HL-60 (cell line): Measurements from ENCODE around the gene TM4SF4.

ENCODE experiments used
- DNase-seq, 2 experiments: peaks; one replicate each; pipeline ENCODE4 v3.0.0-alpha.2; 2010 to 2020; ENCODE audit warnings: low read depth in 1 of 2, low spot score in 1 of 2
- H3K27ac ChIP-seq: fragments of 250-450 bp; sonication (Bioruptor Pico); replicated peaks from 2 replicates; pipeline ENCODE4 v1.5.1; 2020; ENCODE audit warnings: mild to moderate bottlenecking, moderate library complexity
- H3K27me3 ChIP-seq: fragments of 250-450 bp; sonication (Bioruptor Pico); 2 replicates; pipeline ENCODE4 v1.5.1; 2021; ENCODE audit warnings: mild to moderate bottlenecking, moderate library complexity; ENCODE audit not compliant: insufficient read depth, poor library complexity, severe bottlenecking
- H3K4me3 ChIP-seq: replicated peaks from 2 replicates; pipeline ENCODE4 v1.5.1; 2011; ENCODE audit warnings: mild to moderate bottlenecking, control low read depth, low read length; ENCODE audit not compliant: insufficient read depth
- GABPA ChIP-seq: IDR thresholded peaks from 2 replicates; pipeline ENCODE4 v1.6.1; 2012; ENCODE audit warnings: low read depth
- POLR2AphosphoS5 ChIP-seq: IDR thresholded peaks from 2 replicates; pipeline ENCODE4 v1.6.1; 2012; ENCODE audit warnings: low read depth
- SPI1 ChIP-seq: IDR thresholded peaks from 2 replicates; pipeline ENCODE4 v1.6.1; 2012; ENCODE audit warnings: low read depth, mild to moderate bottlenecking, borderline replicate concordance
- TF ChIP-seq, protein P1 (sequence below): IDR thresholded peaks from 2 replicates; pipeline ENCODE4 v1.6.1; 2012; ENCODE audit warnings: low read depth; ENCODE audit not compliant: insufficient replicate concordance
- TF ChIP-seq, protein P2 (sequence below): IDR thresholded peaks from one replicate; pipeline ENCODE4 v1.5.1; 2011; ENCODE audit warnings: low read length, control low read depth, inconsistent platforms; ENCODE audit not compliant: insufficient read depth

The TM4SF4 gene

DNA sequence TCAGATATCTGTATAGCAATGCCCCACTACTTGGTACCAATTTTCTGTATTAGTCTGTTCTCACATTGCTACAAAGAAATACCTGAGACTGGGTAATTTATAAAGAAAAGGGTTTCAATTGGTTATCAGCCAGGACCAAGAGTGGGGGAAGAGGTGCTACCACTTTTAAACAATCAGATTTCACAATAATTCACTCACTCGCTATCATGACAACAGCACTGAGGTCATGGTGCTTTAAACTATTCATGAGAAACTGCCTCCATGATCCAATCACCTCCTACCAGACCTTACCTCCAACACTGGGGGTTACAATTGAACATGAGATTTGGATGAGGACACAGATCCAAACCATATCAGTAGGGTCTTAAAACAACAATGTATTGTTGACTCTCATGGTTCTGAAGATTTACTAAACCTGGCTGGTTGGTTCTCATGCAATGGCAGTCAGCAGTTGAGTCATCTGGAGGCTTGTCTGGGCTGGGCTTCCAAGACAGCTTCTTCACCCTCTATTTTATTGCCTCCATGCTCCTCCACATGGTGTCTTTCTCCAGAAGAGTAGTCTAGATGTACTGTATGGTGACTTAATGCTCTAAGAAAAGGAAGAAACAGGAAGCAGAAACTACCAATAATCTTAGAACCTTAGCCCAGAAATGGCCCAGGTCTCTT lies 21.2 kb upstream of the TM4SF4 start:
- Histone ChIP-seq H3K4me3 (no peak overlapping the region), H3K27me3 (no peaks in the 10 kb centered on the region), H3K27ac (no peak overlapping the region)
- TF ChIP-seq, protein P1, sequence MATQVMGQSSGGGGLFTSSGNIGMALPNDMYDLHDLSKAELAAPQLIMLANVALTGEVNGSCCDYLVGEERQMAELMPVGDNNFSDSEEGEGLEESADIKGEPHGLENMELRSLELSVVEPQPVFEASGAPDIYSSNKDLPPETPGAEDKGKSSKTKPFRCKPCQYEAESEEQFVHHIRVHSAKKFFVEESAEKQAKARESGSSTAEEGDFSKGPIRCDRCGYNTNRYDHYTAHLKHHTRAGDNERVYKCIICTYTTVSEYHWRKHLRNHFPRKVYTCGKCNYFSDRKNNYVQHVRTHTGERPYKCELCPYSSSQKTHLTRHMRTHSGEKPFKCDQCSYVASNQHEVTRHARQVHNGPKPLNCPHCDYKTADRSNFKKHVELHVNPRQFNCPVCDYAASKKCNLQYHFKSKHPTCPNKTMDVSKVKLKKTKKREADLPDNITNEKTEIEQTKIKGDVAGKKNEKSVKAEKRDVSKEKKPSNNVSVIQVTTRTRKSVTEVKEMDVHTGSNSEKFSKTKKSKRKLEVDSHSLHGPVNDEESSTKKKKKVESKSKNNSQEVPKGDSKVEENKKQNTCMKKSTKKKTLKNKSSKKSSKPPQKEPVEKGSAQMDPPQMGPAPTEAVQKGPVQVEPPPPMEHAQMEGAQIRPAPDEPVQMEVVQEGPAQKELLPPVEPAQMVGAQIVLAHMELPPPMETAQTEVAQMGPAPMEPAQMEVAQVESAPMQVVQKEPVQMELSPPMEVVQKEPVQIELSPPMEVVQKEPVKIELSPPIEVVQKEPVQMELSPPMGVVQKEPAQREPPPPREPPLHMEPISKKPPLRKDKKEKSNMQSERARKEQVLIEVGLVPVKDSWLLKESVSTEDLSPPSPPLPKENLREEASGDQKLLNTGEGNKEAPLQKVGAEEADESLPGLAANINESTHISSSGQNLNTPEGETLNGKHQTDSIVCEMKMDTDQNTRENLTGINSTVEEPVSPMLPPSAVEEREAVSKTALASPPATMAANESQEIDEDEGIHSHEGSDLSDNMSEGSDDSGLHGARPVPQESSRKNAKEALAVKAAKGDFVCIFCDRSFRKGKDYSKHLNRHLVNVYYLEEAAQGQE = no peak
- TF ChIP-seq, protein P2, sequence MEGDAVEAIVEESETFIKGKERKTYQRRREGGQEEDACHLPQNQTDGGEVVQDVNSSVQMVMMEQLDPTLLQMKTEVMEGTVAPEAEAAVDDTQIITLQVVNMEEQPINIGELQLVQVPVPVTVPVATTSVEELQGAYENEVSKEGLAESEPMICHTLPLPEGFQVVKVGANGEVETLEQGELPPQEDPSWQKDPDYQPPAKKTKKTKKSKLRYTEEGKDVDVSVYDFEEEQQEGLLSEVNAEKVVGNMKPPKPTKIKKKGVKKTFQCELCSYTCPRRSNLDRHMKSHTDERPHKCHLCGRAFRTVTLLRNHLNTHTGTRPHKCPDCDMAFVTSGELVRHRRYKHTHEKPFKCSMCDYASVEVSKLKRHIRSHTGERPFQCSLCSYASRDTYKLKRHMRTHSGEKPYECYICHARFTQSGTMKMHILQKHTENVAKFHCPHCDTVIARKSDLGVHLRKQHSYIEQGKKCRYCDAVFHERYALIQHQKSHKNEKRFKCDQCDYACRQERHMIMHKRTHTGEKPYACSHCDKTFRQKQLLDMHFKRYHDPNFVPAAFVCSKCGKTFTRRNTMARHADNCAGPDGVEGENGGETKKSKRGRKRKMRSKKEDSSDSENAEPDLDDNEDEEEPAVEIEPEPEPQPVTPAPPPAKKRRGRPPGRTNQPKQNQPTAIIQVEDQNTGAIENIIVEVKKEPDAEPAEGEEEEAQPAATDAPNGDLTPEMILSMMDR = no peak
- no peak for DNase-seq

DNA sequence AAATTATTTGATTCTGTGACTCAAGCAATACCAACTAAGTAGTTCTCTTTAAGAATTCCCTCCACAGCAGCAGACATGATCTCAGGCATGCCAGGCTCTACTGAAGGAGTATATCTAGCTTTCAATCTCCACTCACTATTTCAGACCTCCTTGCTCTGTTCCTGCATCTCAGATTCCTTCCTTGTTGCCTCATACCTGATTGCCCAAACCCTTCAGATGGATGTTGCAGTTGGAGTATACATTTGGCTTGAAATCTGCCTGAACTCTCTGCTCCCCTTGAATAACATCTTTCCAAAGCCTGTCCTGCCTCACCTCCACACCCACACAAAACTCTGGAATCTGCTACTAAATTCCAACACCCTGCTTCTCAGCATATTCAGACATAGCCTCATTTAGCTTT lies 19.8 kb upstream of the TM4SF4 start:
- Histone ChIP-seq H3K27me3 (no peaks in the 10 kb centered on the region), H3K27ac (no peak overlapping the region), H3K4me3 (no peak overlapping the region)
- TF ChIP-seq, protein P2 = no peak
- TF ChIP-seq, protein P1 = no peak
- no peak for TF ChIP-seq SPI1
- no peak for TF ChIP-seq POLR2AphosphoS5
- TF ChIP-seq GABPA = no peak
- no peak for DNase-seq

DNA sequence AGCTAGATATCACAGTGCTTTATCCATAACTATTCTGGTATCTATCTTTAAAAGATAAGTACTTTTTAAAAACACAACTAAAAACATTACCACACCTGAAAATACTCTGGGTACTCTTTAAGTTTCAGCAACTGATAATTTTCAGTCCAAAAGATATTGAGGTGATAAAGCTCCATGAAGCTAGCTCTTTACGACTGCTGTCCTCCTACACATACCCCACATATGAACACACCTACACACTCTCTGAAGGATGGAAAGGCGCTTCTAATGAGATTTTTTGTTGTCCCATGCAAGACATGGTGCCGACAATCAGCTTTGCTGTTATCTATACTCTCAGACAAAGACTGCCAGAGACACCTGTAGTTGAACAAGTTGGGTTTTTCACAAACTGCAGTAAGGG lies 19.1 kb upstream of the TM4SF4 start:
- no peak for DNase-seq
- Histone ChIP-seq H3K27me3 (no peaks in the 10 kb centered on the region), H3K27ac (no peak overlapping the region), H3K4me3 (no peak overlapping the region)
- TF ChIP-seq, protein P1 = no peak
- TF ChIP-seq, protein P2 = no peak
- TF ChIP-seq POLR2AphosphoS5 = no peak
- TF ChIP-seq SPI1 = no peak
- TF ChIP-seq GABPA = no peak
